Left colon (tissue), 2 donors: Measurements from ENCODE around the gene MAN2B1. TPM values are rescaled to one million over a fixed set of nuclear protein-coding genes. Genes with fewer than 3 reads are reported as not detected.
"Not testable (repeated sequence)": the region's sequence is repeated elsewhere in the genome, so short reads cannot be mapped to it uniquely, and the experiment has no call there.

ENCODE experiments used
- ATAC-seq: fragments of 200-7000 bp; cut with Tn5 transposase; one replicate; pipeline ENCODE4 v1.9.1; 2020; ENCODE audit warnings: mild to moderate bottlenecking, moderate library complexity
- DNase-seq, 2 donors: peaks; one replicate each; pipeline ENCODE4 v3.0.0-alpha.2; 2020
- intact Hi-C, 2 donors: fragments of 100-400 bp; cut with DNase I in 1 of 2; cut with micrococcal nuclease in 1 of 2; formaldehyde crosslinking; loops; one replicate each; pipeline versions ENCODE4 v1.11.2 to v1.14.0; 2022; cut with DNase I, micrococcal nuclease
- total RNA-seq, 2 donors: library from RNA; stranded (reverse); fragmentation: NEBNext Ultra II Directional; extraction: Animal tissue kit (Norgen Biotek cat#: 25700); gene quantifications; one replicate each; pipeline ENCODE4 v1.2.1, GENCODE V29; 2021
- donor health status: DM: no; HTN: no; CAD: no.
- donor health status: DM: yes; HTN: yes; CAD: no.

MAN2B1 gene
- total RNA-seq, 2 donors from 2014 or later: 77.9 to 116 TPM

GRCh38 chr19:12694641-12695040, 28.1 kb upstream of the MAN2B1 start:
- no peak for ATAC-seq
- no peak for DNase-seq
- intact Hi-C loops: no loop called here

- intact Hi-C loops: no loop called here
- DNase-seq (no peak), ATAC-seq (no peak)
Measured at GRCh38 chr19:12692960-12693359, 26.4 kb upstream of the MAN2B1 start.

GRCh38 chr19:12689581-12690216, 23.2 kb upstream of the MAN2B1 start:
- ATAC-seq (no peak), DNase-seq (no peak)
- intact Hi-C loops: no loop called here

GRCh38 chr19:12689012-12689411, 22.5 kb upstream of the MAN2B1 start:
- ATAC-seq (no peak), DNase-seq (no peak)
- intact Hi-C loops: no loop called here

GRCh38 chr19:12687496-12688196, 21.1 kb upstream of the MAN2B1 start, which contains the start of gene GNG14:
Gene GNG14 (plus strand): TSS chr19:12687998. CDS start chr19:12688049, 51 bp downstream.
- no peak for DNase-seq
- intact Hi-C loops: no loop called here
- ATAC-seq: no peak

- DNase-seq (no peak), ATAC-seq (no peak)
- intact Hi-C loops: no loop called here
Measured at GRCh38 chr19:12685831-12686230, 19.3 kb upstream of the MAN2B1 start.

- ATAC-seq: peak; percentile 88
- intact Hi-C loops: no loop called here
- peak; percentile 93 to 95 for DNase-seq
Measured at GRCh38 chr19:12681074-12681987, 14.8 kb upstream of the MAN2B1 start, which contains the start of gene DHPS. Gene DHPS (minus strand): TSS chr19:12681880. CDS start chr19:12681766, 114 bp downstream.

GRCh38 chr19:12680034-12680433, 13.5 kb upstream of the MAN2B1 start:
- DNase-seq: no peak
- intact Hi-C loops: no loop called here
- ATAC-seq: no peak

- intact Hi-C loops: loop anchor here in 1 of 2 donors (10.0 kb wide), 1 partner anchor 113 kb away; no protein-coding TSS in a partner anchor
- DNase-seq, ATAC-seq: not testable (repeated sequence)
Measured at GRCh38 chr19:12678039-12678438, 11.5 kb upstream of the MAN2B1 start.

- intact Hi-C loops: loop anchor here in 1 of 2 donors (10.0 kb wide), 1 partner anchor 112 kb away; no protein-coding TSS in a partner anchor
- no peak for DNase-seq
- no peak for ATAC-seq
Measured at GRCh38 chr19:12676928-12677327, 10.4 kb upstream of the MAN2B1 start.

- intact Hi-C loops: loop anchor here in 1 of 2 donors (10.0 kb wide), 1 partner anchor 112 kb away; no protein-coding TSS in a partner anchor
- ATAC-seq: peak; percentile 58
- DNase-seq: peak; percentile 78 to 88
Measured at GRCh38 chr19:12676384-12676792, 9.8 kb upstream of the MAN2B1 start.

- DNase-seq: no peak
- intact Hi-C loops: loop anchor here in 1 of 2 donors (10.0 kb wide), 1 partner anchor 111 kb away; no protein-coding TSS in a partner anchor
- no peak for ATAC-seq
Measured at GRCh38 chr19:12675940-12676339, 9.4 kb upstream of the MAN2B1 start.

GRCh38 chr19:12675399-12675798, 8.9 kb upstream of the MAN2B1 start:
- DNase-seq (no peak), ATAC-seq (no peak)
- intact Hi-C loops: loop anchor here in 1 of 2 donors (10.0 kb wide), 1 partner anchor 111 kb away; no protein-coding TSS in a partner anchor

GRCh38 chr19:12672744-12673143, 6.2 kb upstream of the MAN2B1 start:
- intact Hi-C loops: loop anchor here in 1 of 2 donors (10.0 kb wide), 1 partner anchor 108 kb away; no protein-coding TSS in a partner anchor
- ATAC-seq: no peak
- DNase-seq: no peak

- ATAC-seq (no peak), DNase-seq (no peak)
- intact Hi-C loops: loop anchor here in 1 of 2 donors (10.0 kb wide), 1 partner anchor 106 kb away; no protein-coding TSS in a partner anchor
Measured at GRCh38 chr19:12670159-12670928, 3.8 kb upstream of the MAN2B1 start.

GRCh38 chr19:12669270-12670158, 3.0 kb upstream of the MAN2B1 start:
- DNase-seq (peak; percentile 77 to 83), ATAC-seq (peak; percentile 72)
- intact Hi-C loops: loop anchor here in 1 of 2 donors (10.0 kb wide), 1 partner anchor 105 kb away; no protein-coding TSS in a partner anchor

GRCh38 chr19:12668932-12669269, 2.4 kb upstream of the MAN2B1 start:
- peak; percentile 69 for DNase-seq
- intact Hi-C loops: no loop called here
- ATAC-seq: peak; percentile 17
